Stimulated activated CD4-positive, alpha-beta T cell treated with anti-CD3 and anti-CD28 coated beads, Interleukin-2, amount 100 ng/mL, for 24 hours (primary cell): Measurements from ENCODE around the gene AMIGO3.
"Not testable (repeated sequence)": the region's sequence is repeated elsewhere in the genome, so short reads cannot be mapped to it uniquely, and the experiment has no call there.

Experiments
- DNase-seq, 2 donors: peaks; one replicate each; pipeline ENCODE4 v3.0.0-alpha.2; 2020

The AMIGO3 gene

DNA sequence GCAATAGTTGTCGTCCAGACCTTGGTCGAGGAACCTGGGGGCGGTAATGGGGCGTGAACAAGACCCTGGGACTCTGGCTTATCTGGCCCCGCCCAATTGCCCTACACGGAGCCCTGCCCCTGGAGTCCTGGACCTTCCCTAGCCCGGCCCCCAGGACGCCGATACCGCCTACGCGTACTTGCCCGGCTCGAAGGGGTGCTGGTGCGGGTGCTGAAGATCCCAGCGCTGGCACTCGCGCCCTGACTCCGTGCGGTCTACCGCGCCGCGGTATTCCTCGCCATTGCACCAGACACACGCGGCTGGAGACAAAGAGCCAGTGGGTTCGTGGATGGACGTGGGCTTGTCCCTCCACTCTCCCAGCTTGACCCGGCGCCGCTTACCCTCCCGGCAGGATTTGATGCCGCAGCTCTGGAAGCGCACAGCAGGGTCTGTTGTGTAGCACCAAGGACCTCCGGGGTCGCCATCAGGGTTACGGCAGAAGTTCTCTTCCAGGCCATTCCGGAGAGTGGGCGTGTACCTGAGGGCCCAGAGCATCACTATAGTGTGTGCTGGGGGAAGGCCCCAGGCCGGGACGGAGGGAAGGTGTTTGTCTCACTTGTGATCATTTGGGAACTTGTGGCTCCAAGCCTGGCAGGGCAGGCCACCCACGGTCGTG, 32.6 kb downstream of the AMIGO3 start:
- peak; percentile 47 to 64 for DNase-seq

- peak; percentile 41 to 48 for DNase-seq
These were observed 33.1 kb downstream of the AMIGO3 start for GRCh38 chr3:49686346-49686745.

GRCh38 chr3:49685846-49686245, 33.6 kb downstream of the AMIGO3 start:
- DNase-seq, result peak in 1 of 2 donors; percentile 29

GRCh38 chr3:49685103-49685502, 34.4 kb downstream of the AMIGO3 start:
- DNase-seq, result not testable (repeated sequence)

DNA sequence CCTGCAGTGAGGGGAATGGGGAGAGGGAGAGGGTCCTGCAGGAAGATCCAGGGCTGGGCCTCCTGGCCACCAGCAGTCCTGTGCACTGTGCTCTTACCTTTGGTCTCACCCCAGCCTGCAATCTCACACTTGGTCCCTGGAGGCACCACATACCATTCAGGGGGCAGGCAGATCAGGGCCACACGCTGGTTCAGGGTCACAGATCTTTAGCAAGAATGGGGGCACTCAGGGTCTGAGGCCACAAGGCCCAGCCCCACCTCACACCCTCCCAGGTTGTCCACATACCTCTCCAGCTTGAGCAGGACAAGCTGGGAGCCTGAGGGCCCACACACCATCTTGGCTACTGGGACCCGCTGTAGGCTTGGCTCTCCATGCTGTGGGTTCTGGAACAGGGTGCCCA, 35.0 kb downstream of the AMIGO3 start:
- not testable (repeated sequence) for DNase-seq

GRCh38 chr3:49683162-49683561, 36.3 kb downstream of the AMIGO3 start:
- DNase-seq, result no peak

DNA sequence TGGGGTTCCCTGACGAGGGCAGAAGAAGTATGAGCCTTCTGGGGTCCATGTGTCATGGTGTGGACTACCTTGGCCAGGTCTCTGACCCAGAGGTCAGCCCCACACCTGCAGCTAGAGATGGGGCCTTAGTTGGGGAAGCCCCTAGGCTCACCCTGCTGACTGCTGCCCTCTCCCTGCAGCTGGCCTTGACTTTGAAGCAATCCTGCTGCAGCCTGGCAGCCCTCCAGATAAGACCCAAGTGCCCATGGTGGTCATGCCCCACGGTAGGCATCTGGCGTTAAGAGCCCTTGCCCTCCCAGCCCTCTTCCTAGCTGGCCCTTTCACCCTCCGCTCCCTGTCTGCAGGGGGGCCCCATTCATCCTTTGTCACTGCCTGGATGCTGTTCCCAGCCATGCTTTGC, 37.9 kb downstream of the AMIGO3 start:
- no peak for DNase-seq

DNA sequence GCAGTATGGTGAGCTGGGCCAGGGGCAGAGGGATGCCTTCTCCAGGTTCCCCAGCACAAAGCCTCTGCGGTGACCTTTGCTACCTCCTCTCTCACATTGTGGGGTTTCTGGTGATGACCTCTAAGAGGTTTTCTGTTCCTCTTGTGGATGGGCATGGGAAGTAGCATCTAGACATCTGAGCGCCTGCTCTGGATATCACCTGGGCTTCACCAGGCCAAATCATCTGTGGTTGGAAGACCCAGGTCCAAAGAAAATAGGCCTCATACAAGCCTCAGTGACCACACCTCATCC, 38.3 kb downstream of the AMIGO3 start:
- no peak for DNase-seq

DNA sequence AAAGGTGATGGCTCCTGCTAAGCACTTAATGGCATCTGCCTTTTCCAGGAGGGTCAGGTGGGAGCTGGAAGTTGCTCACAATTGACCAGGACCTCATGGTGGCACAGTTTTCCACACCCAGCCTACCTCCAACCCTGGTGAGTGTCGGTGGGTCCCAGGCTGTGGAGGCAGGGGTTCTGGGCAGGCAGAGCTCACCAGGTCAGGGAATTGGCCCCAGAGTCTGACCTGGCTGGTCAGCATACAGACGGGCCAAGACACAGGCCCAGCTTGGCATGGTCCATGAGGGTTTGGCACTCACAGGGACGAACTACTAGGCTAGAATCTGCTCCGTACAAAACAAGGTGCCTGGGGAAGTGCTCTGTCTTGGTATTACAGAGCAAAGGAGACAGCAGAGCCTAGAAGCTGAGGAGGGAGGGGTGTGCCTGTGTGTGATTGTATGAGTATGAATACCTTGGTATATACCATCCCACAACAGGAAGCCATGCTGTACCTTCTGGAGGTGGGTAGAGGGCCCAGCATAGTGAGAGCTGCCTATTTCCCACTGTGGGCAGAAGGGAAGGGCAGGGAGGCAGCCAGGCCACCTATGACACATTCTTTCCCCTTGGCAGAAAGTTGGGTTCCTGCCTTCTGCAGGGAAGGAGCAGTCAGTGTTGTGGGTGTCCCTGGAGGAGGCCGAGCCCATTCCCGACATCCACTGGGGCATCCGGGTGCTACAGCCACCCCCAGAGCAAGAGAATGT, 38.8 kb downstream of the AMIGO3 start:
- DNase-seq, result no peak

DNA sequence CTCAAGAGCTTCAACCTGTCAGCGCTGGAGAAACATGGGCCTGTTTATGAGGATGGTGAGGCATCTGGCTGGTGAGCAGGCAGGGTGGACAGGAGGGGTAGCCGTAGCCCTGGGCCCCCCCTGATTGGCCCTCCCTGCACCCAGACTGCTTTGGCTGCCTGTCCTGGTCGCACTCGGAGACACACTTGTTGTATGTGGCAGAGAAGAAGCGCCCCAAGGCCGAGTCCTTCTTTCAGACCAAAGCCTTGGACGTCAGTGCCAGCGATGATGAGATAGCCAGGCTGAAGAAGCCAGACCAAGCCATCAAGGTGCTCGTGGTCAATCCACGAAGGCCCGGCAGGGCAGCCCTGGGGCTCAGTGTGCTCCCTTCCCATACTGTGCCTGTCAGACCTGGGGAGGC, 43.6 kb downstream of the AMIGO3 start:
- DNase-seq, result no peak

GRCh38 chr3:49674497-49674983, 44.9 kb downstream of the AMIGO3 start:
- peak; percentile 30 to 53 for DNase-seq

DNA sequence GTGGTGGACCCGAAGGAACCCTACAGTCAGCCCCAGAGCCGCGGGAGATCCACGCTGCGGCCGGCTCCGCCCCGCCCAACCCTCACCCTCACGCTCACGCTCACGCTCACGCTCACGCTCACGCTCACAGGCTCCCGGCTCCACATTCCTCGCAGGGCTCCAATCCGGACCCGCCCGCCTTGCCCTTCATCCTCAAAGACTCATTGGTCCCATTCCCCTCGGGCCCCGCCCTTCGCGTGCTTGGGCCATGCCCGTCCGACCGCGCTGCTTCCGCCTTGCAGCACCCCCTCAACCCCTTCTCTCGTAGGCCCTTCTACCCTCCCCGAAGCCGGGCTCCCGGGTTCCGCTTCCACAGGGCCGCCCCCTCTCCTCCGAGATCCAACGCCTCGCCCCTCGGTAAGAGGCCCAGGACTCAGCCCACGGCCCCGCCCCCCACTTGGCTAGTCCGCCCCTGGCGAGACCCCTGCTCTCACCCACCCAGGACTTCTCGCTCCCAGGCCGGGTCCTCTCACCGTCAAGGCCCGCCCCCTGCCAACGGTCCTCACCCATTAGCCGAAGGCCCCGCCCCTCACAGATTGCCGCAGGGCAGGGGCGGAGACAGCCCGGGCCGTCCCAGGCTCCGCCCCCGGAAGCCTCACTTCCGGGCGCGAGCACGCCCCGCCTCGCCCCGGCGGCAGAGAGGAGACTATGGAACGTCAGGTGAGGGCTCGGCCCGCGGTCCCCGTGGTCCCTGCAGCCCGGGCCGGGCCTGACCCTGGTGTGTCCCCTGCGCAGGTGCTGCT, 45.6 kb downstream of the AMIGO3 start, which contains the start of gene APEH:
Gene APEH, plus strand, starts transcription at position 637 of the 782 bp plus-strand sequence. Its CDS starts 51 bp downstream, at position 688.
- DNase-seq, result peak; percentile 98 to 99

DNA sequence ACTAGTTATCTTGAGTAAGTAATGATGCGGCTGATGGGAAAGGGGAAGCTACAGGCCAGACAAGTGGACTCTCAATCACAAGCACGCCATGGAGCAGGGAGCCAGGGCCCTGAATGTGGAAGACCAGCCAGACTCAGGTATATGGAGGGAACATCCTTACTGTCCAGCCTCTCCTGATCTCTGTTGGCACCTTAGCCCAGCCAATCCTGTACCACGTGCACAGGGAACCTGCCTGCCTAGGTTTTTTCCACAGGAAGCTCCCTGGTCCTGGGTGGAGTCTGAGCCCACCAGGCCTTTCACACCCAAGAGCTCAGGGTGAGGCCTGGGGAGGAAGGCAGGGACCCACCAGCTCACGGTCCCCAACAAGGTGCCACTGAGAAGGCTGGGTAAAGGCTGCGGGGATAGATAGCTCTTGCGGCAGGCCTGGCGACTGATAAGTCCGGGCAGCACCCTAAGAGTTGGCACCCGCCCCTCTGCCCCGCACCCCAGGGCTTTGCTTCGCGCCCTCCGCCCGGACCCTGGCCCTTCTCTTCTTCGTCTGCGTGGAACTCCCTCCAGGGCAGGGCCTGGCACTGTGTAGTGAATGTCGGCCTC, 46.3 kb downstream of the AMIGO3 start:
- peak in 1 of 2 donors; percentile 46 for DNase-seq

DNA sequence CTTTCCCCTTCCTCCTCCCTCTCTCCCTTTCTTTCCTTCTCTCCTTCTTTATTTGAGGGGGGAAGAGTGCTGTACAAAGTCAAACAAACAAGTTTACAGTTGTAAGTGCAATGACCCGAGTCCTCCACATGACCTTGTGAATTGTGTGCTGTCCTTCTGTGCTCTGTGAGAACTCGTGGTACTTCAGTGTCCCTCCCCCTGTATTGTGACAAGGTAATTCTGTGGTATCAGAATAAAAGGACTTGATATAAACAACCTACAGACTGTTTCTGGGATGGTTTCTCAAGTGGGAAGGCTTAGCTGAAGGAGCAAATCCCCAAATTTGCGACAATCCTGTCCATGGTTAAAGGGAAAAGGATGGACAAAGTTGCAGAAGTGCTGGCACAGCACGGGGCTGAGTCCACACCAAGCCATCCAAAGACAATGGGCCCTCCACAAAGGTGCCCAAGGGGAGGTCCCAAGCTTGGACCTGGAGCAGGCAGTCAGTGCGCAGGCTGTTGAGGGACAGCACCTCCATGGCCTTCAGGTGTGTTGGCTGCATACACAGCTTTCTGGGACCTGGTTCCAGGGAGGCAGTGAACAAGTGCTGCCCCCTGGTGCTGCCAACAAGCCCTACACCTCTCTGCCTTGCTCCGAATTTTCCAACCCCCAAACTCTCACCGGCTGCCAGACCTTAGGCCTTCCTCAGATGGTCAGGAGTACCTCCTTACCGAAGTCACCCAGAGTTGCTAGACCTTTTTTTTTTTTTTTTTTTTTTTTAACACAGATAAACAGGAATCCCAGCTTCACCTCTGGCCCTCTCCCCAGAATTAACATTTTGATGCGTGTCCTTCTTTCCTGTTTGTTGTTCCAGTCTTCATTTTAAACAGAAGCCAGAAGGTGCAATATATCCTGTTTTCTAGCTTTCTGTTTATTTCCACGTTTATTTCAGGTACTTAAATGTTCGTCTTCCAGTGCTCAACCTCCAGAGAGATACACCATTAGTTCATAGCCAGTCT, 47.9 kb downstream of the AMIGO3 start:
- DNase-seq, result peak; percentile 78 to 79

- DNase-seq, result no peak
These were observed 48.6 kb downstream of the AMIGO3 start for GRCh38 chr3:49670940-49671290.

DNA sequence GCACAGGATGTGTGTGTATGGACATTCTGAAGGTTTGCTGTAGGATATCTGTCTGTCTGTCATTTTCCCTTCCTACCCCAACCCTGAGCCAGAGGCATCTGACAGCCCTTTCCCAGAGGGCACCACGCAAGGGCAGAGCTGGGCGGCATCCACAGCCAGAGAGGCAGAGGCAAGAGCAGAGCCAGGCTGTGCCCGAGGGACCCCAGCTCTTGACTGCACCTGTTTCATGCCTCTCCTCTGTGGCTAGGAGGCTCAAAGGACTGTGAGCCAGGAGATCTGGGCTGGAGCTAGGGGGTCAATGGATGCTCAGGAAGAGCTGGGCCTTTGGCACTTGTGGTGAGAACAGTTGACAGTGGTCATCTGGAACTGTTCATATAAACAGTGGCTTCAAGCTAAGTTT, 50.1 kb downstream of the AMIGO3 start:
- no peak for DNase-seq

DNA sequence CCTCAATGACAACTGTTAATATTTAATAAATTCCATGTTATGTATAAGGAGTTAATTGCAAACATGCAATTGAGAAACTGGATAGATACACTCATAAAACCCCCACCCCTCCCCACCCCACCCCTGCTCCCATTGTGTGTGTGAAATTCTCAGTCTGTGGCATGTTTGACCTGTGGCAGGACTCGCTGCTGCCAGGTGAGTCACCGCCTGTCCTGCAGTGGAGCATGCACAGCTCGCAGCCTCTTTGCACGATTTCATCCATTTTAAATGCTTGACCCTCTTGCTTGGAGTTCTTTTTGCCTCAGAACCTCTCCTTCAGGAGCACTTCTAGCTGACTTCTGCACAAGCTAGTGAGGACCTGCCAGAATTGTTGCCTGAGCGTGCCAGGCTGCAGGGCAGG, 50.6 kb downstream of the AMIGO3 start:
- no peak for DNase-seq

- no peak for DNase-seq
These were observed 51.1 kb downstream of the AMIGO3 start for GRCh38 chr3:49668414-49668797.

GRCh38 chr3:49667701-49668413, 51.6 kb downstream of the AMIGO3 start:
- DNase-seq, result no peak
